Measurements from ENCODE around the gene MPZL2. TPM values are rescaled to one million over a fixed set of nuclear protein-coding genes. Genes with fewer than 3 reads are reported as not detected.

MPZL2 gene
- total and polyA plus RNA-seq, 12 donors: 4.0 to 23.4 (median 12.3) TPM

DNA sequence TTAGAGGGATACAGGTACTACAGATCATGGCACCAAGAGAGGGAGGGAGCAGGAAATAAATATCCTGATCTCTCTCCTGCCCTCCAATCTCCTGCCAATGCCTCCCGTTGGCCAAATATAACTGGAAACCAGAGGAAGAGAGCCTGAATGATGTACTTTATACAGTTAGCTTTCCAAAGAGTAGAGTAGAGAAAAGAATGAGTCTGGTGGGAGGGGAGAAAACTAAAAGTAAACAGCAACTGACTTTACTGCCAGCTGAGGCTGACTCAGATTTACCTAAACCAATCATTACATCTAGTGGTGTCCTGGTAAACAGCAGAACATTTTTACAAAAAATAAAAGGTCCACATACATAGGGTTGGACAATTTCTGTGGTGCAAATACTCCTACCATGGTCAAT is 17.1 kb downstream of the MPZL2 start:
- 52 to 69% methylated on average over 1 of the region's 1 CpG for WGBS, 2 donors
- Histone ChIP-seq H3K36me3 (no peaks in the 10 kb centered on the region), H3K4me3 (no peak overlapping the region), H3K27ac (peak overlapping the region in 1 of 10 donors; percentile 58), H3K27me3 (peaks cover 0 to 10% (median 0%) of the 10 kb centered on the region in 7 donors), H3K4me1 (peaks cover 0 to 30% (median under 1%) of the 10 kb centered on the region in 9 donors), H3K9me3 (no peaks in the 10 kb centered on the region)
- intact Hi-C loops (cut with DNase I): no loop called here
- DNase-seq (no peak), ATAC-seq (no peak)
- TF ChIP-seq CTCF (IDR thresholded peaks at IDR 0.05): no peak

GRCh38 chr11:118245936-118246562 is 18.0 kb downstream of the MPZL2 start:
- Histone ChIP-seq H3K4me1 (peaks cover 0 to 40% (median 10%) of the 10 kb centered on the region in 9 donors), H3K9me3 (no peaks in the 10 kb centered on the region), H3K36me3 (no peaks in the 10 kb centered on the region), H3K27ac (peak overlapping the region in 1 of 10 donors; percentile 58), H3K4me3 (no peak overlapping the region), H3K27me3 (peaks cover 0 to 8% (median 0%) of the 10 kb centered on the region in 7 donors)
- no peak for TF ChIP-seq CTCF (IDR thresholded peaks at IDR 0.05)
- WGBS, 2 donors: 88 to 94% methylated on average over 3 of the region's 3 CpGs
- ATAC-seq (no peak), DNase-seq (no peak)
- intact Hi-C loops (cut with DNase I): no loop called here

DNA sequence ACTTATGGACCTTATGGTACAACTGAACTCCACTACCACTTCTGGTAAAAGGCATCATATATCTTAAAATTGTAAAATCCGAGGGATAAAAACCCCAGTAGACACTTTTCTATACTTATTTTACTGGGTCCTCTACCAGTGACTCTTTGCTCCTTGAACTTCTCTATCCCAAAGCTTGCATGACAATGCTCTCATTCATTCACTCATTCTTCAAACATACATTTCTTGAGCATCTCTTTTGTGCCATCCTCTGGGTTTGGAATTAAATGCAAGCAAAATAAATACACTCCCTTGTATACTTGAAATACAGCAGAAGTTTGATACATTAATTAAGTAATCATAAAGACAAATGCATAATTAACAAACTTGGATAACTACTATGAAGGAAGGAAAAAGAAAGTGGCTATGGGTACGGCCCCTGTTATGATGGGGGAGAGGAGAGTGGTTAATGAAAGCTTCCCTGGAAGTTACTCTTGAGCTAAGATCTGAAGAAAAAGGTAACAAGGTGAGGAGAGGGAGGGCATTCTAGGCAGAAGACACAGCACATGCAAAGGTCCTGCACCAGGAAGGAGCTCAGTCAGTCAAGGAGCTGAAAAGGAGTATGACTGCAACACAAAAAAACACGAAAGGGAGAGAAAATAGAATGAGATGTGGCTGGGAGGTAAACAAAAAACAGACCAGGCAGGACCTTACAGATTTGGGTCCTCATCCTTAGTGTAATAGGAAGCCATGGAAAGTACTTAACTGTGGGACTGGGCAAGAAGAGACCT is 19.9 kb downstream of the MPZL2 start:
- Histone ChIP-seq H3K27ac (no peak overlapping the region), H3K9me3 (no peaks in the 10 kb centered on the region), H3K4me3 (no peak overlapping the region), H3K27me3 (peaks cover 0 to 8% (median 0%) of the 10 kb centered on the region in 7 donors), H3K4me1 (peaks cover 0 to 50% (median 15%) of the 10 kb centered on the region in 9 donors), H3K36me3 (no peaks in the 10 kb centered on the region)
- ATAC-seq (no peak), DNase-seq (no peak)
- intact Hi-C loops (cut with DNase I): no loop called here
- no peak for TF ChIP-seq CTCF (IDR thresholded peaks at IDR 0.05)
- WGBS, 2 donors: 69 to 83% methylated on average over 3 of the region's 3 CpGs

DNA sequence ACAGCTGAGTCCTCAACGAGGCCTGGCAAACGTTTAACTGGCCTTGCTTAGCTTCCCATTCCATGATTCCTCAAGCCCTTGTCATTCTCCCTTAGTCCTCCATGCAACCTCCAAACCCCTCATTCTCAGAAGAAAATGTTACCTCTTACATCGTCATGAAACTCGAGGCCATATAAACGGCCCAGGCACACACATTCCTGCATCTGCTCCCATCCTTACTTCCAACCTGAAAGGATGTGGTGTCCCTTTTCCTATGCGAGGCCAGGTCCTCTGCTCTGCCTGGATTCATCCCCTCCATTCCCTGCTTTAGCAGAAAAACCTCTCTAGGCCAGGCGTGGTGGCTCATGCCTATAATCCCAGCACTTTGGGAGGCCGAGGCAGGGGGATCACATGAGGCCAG is 20.9 kb downstream of the MPZL2 start:
- Histone ChIP-seq H3K27ac (no peak overlapping the region), H3K4me3 (no peak overlapping the region), H3K36me3 (no peaks in the 10 kb centered on the region), H3K4me1 (peaks cover 0 to 59% (median 19%) of the 10 kb centered on the region in 9 donors), H3K27me3 (peaks cover 0 to 6% (median 0%) of the 10 kb centered on the region in 7 donors), H3K9me3 (no peaks in the 10 kb centered on the region)
- no peak for DNase-seq
- WGBS, 2 donors: 73 to 76% methylated on average over 8 of the region's 8 CpGs
- intact Hi-C loops (cut with DNase I): no loop called here
- ATAC-seq: no peak
- no peak for TF ChIP-seq CTCF (IDR thresholded peaks at IDR 0.05)
